Germinal center (tissue), 1 donor: Measurements from ENCODE around the gene SCML1.

Experiments
- DNase-seq: peaks from one replicate; pipeline ENCODE4 v3.0.0; 2012; ENCODE audit warnings: mixed read lengths, low spot score

Gene SCML1

GRCh38 chrX:17788956-17789562 is 51.8 kb downstream of the SCML1 start:
- DNase-seq: no peak

GRCh38 chrX:17792826-17793225 is 55.5 kb downstream of the SCML1 start:
- DNase-seq: no peak

GRCh38 chrX:17798921-17799320 is 61.6 kb downstream of the SCML1 start:
- DNase-seq: no peak

- DNase-seq: no peak
Measured at GRCh38 chrX:17801431-17801830, 64.1 kb downstream of the SCML1 start.

- no peak for DNase-seq
Measured at GRCh38 chrX:17802756-17803155, 65.5 kb downstream of the SCML1 start.

GRCh38 chrX:17803449-17803848 is 66.2 kb downstream of the SCML1 start:
- DNase-seq: no peak
